ENCODE results near the gene GNAQ.
A peak's percentile ranks its signal among the peaks of the same experiment; 100 is the strongest.
"Not testable (repeated sequence)": the region's sequence is repeated elsewhere in the genome, so short reads cannot be mapped to it uniquely, and the experiment has no call there.

Gene GNAQ

GRCh38 chr9:77718298-77718640, 313.3 kb downstream of the GNAQ start:
- DNase-seq: not testable (repeated sequence)

GRCh38 chr9:77717608-77718297, 313.9 kb downstream of the GNAQ start:
- not testable (repeated sequence) for DNase-seq

DNA sequence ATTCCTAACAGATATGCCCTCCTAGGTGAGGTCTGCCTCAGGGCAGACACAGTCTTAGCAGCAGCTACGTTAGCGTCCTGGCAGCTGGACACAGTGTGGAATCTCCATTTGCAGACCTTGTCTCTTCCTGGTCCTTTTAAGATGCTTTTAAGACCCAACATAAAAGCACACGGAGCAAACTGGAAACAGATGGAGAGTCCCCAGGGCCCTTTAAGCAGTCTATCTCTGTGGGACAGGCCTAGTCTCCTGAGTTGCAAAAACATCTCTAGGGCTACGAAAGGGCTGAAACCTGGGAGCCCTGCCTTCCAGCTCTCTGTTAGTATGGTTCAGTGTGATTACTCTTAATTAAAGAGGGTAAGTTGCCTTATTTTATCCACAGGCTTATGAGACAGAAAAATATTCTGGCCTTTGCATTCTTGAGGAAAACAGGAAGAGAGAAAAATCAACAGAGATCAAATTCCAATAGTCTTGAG, 317.5 kb downstream of the GNAQ start:
- DNase-seq: no peak

DNA sequence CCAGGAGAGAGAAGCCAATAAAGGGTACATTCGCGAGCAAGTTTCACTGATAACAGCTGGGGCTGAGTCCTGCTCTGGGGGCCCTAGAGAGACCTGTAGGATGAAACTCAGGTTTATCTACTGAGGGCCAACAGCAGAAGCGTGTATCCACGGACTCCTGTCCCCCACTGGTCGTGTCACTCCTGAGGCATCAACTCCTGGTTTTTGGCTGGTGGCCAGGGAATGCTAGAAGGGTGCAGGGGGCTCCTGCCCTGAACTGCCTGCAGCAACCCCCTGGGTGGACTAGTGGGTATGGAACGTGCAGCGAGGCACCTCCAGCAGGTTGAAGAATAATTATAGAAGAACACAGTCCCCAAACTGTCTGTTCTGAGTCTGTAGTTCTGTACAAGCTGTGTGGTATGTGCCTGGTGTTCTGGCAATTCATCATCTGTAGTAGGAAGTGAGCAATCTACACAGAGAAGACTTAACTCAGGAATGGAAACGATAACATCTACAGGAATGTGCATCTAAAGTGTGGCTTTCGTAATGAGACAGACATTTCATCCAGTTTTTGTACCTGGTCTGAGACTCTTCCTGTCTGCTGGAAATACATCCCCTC, 319.0 kb downstream of the GNAQ start:
- DNase-seq: no peak

DNA sequence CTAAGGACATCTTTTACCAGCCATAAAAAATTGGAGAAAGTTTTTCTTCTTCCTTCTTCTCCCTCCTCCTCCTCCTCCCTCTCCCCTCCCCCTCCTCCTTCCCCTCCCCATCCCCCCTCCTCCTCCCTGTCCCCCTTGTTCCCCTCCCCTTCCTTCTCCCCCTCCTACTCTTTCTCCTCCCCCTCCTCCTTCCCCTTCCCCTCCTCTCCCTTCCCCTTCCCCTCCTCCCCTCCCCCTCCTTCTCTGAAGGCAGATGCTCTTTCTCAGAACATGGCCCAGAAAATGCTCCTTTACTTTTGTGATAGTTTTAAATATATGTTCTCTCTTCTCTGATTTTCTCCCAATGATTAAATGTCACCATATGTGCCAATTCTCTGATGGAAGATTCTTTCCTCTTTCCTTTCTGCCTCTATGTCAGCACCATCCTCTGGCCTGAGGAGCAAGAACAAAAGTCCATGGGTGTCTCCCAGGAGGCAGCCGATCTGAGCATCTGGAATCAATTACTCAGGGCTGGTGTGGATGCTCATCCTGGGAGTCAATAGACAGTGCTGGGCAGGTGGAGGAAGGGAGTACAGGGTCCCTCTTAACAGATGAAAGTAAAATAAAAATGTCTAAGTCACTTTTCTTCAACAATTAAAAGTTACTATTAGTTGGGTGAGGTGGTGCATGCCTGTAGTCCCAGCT, 320.5 kb downstream of the GNAQ start:
- DNase-seq: no peak

DNA sequence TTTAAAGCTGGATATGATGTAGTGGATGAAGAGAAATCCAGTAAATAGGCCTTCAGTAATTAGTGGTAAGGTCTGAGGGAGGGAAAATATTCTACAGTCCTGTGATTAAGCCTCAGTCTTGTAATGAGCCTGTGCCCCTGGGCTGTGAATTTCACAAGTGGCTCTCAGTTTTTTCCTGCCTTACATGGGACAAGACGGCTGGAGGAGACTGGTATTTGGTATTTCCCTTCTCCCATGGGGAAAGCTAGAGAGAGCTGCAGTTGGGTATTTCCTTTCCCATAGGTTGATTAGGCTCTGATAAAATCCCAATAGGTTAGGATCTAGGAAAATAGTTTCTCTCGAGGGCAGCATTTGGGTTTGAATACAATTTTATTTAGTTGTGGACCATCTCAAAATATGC, 321.3 kb downstream of the GNAQ start:
- no peak for DNase-seq

- DNase-seq: no peak
These were observed 323.4 kb downstream of the GNAQ start for GRCh38 chr9:77708064-77708815.

DNA sequence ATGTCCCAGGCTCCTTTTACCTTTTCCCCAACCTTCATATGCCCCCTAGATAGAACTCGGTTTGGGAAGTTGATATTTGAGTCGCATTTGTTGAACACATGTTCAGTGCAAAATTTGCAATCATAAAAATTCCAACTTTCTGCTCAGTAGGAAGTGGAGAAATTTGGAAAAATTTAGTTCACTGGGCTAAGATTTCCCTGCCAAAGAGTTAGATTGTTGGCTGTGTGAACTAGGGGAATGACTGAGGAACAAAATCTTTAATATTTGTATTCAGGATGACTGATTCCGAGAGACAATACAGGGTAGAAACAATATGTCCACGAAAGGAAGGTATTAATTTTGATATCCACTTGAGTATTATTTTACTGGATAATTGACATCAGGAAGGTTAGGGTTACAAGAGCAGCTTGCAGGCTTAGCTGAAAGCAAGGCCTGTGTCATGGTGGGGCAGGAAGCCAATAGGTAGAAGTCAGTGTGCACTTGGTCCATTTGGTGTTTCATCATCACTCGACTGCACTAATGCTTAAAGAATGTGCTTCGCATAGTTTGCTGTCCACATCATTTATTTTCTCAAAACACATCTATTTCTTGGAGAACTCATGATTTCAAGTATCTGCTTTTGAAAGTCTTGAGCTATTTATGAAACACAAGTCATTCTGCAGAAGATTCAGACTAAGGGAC, 324.1 kb downstream of the GNAQ start:
- peak; percentile 48 for DNase-seq

DNA sequence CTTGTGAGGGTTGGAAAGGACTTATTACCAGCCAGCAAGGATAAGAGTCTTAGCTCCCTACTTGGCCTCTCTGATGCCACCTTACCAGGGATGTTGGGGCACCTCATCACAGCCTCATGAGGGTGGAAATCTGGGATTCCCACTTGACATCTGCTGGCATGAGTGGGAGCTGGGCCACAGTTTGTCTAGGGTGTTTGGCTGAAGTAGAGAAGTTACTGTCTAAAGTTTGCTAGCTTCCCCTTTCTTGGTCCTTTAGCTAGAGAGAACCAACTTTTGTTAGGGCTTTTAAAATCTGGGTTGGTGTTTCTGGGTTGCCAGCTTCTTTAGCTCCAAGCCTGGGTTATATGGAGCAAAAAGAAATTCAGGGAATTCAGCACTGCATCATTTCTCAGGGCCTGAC, 326.0 kb downstream of the GNAQ start:
- DNase-seq: no peak

- not testable (repeated sequence) for DNase-seq
These were observed 328.9 kb downstream of the GNAQ start for GRCh38 chr9:77702521-77703390.

DNA sequence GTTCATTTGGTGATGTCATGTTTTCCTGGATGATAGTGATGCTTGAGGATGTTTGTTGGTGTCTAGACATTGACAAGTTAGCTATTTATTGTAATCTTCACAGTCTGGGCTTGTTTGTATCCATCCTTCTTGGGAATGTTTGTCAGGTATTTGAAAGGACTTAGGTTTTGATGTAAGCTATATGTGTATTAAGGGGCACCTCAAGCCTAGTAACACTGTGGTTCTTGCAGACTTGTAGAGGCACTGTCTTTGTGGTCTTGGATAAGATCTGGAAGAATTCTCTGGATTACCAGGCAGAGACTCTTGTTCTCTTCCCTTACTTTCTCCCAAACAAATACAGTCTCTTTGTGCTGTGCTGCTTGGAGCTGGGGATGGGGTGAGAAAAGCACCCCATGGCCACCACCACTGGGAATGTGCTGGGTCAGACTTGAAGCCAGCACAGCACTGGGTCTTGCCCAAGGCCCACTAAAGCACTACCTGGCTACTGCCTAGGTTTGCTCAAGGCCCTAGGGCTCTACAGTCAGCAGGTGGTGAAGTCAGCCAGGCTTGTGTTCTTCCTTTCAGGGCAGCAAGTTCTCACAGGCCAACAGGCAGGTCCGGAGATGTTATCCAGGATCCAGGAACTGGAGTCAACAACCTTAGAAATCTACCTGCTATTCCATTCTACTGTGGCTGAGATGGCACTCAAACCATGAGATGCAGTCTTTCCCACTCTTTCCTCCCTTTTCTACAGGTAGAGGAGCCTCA, 334.2 kb downstream of the GNAQ start:
- DNase-seq: no peak

DNA sequence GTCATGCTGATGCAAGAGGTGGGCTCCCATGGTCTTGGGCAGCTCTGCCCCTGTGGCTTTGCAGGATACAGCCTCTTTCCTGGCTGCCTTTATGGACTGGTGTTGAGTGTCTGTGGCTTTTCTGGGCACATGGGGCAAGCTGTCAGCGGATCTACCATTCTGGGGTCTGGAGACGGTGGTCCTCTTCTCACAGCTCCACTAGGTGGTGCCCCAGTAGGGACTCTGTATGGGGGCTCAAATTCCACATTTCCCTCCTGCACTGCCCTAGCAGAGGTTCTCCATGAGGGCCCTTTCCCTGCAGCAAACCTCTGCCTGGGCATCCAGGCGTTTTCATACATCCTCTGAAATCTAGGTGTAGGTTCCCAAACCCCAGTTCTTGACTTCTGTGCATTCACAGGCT, 340.9 kb downstream of the GNAQ start:
- DNase-seq: not testable (repeated sequence)

- not testable (repeated sequence) for DNase-seq
These were observed 341.5 kb downstream of the GNAQ start for GRCh38 chr9:77690119-77690518.

DNA sequence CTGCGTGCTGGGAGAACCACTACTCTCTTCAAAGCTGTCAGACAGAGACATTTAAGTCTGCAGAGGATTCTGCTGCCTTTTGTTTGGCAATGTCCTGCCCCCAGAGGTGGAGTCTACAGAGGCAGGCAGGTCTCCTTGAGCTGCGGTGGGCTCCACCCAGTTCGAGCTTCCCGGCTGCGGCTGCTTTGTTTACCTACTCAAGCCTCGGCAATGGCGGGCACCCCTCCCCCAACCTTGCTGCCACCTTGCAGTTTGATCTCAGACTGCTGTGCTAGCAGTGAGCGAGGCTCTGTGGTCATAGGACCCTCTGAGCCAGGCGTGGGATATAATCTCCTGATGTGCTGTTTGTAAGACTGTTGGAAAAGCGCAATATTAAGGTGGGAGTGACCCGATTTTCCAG, 343.9 kb downstream of the GNAQ start:
- DNase-seq: not testable (repeated sequence)

- DNase-seq: no peak
These were observed 351.0 kb downstream of the GNAQ start for GRCh38 chr9:77680581-77680980.

DNA sequence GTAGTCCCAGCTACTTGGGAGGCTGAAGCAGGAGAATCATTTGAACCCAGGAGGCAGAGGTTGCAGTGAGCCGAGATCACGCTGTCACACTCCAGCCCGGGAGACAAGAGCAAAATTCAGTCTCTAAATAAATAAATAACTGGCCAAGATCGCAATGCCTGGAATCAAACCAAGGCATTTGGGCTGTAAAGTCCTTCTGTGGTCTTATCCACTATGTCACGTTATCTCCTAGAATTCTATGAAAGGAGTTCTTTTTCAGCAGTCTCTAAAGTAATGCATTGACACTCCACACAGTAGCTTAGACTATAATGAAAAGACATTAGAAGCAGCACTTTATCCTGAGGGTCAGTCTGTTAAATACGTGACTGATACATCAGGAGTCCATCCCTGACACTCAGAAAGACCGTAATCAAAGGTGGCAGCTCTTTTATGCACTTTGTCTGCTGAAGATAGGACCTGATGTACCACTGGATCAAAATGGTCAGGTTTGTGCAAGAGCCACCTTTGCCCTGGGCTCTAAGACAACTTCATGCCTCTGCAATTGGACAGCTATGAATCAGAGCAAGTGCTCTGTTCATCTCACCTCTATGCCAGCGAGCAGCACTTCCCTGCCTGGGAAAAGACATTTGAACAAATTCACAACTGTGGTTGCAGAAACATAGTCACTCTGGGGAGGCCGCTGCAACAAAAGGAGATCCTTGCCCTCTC, 351.8 kb downstream of the GNAQ start:
- no peak for DNase-seq

DNA sequence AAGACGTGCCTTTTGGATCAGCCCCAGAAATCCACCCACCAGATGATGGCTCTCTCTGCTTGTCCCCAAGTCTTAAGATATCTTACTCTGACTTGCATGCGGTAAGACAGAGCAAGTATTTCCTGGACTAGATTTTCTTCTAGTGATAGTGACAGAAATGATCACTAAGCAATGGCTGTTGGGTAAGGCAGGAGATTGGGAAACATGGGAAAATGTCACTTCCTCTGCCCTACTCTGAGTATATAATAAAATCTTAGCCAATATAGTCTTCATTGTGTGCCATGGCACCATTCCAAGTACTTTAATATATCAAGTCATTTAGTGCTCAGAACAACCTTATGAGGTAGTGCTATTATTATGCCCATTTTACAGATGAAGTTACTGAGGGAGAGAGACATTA, 352.5 kb downstream of the GNAQ start:
- DNase-seq: no peak

GRCh38 chr9:77677957-77678535, 353.6 kb downstream of the GNAQ start:
- DNase-seq: peak; percentile 32

DNA sequence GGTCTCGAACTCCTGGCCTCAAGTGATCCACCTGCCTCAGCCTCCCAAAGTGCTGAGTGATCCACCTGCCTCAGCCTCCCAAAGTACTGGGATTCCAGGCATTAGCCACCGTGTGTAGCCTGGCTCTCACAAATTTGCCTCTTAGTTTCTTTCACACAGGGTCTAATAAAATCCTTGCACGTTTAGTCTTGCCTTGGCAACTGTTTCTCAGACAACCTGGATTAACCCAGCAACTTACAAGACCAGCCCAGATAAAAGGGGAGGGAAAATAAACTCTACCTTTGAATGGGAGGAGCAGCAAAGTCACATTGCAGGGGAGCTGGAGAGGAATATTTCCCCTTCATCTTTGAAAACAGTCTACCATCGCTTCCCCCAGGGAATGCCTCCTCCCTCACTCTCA, 354.2 kb downstream of the GNAQ start:
- no peak for DNase-seq

All from femur (tissue), 1 donor.